HG03378 (cell line): ENCODE data around the gene PLA2G4D.

ENCODE experiments used
- ATAC-seq: cut with Tn5 transposase; IDR thresholded peaks from one replicate; pipeline ENCODE4 v1.9.1; 2021; ENCODE audit warnings: mild to moderate bottlenecking, moderate library complexity; ENCODE audit not compliant: unreplicated experiment

Gene PLA2G4D

DNA sequence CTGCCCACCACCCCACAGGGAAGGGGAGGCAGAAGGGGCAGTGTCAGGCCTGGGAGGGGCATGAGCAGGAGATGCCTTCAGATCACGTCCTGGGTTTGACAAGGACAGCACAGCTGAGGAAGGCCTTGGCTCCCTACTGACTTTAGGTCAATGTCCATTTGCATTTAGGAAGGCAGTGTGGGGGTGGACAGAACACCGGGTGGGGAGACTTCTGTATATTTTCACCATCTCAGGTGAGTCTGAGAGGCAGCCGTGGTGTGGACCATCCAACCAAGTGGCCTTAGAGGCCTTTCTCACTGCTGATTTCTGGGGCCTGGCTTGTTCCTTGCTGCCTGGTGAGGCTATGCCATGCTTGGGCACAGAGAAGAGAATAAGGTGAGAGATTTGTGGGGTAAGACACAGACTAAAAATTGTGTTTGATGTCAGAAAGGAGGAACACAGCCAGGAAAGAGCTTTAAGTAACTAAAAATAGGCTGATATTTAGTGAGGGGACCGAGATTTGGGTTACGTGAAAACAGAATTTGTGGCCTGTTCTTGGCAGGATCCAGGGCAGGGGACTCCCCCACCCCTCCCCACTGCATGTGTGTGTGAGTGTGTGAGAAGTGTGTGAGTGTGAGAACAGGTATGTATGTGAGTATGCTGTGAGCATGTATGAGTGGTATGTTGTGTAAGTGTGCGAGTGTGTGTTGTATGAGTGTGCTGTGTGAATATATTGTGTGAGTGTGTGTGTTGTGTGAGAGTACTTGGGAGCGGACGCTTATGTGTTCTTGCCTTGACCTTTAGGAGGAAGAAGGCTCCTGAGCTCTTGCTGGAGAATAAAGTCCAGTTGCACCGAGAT lies 61.8 kb downstream of the PLA2G4D start:
- no peak for ATAC-seq

DNA sequence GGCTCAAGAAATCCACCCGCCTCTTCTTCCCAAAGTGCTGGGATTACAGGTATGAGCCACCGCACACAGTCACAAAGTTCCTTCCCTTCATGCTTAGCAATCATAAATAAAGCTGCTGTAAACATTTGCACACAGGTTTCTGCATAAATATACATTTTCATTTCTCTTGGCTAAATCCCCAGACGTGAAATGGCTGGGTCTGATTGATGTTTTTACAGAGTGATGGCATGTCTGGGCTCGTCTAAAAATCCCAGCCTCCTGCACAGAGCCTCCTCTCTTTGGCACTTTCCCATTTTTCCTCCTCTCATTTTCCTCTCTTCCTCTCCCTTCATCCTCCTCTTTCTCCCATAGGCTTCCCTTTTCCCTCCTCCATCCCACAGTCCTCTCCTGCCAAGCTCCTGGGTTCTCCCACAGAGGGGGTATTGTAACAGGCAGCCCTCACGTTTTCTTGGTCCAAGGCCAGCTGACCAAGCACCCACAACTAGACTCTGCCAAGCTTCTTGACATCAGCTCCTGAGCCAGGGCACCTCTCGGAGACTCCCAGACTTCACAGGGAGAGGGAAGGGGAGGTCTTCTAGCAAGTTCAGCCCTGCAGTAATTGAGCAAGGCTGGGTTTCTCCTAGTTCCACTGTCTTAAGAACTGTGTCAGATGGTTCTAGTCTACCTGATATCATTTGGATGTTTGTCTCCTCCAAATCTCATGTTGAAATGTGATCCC lies 63.0 kb downstream of the PLA2G4D start:
- ATAC-seq, result no peak

DNA sequence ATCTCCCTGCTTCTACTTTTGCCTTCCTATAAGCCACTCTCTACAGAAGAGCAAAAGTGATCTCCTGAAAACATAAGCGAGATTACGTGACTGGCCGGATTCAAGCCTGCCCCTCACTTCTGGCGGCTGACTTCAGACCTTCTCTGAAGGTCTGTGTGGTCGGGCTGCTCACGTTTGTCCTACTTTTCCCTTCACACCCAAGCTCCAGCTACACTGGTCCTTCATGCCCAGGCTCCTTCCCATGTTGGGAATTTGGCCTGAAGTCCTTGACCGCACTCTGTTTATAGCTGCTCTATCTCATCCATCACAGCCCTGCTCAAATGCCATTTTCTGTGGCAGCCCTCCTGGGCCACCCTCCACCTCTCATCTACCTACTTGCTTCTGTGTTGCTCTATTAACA lies 66.8 kb downstream of the PLA2G4D start:
- no peak for ATAC-seq

DNA sequence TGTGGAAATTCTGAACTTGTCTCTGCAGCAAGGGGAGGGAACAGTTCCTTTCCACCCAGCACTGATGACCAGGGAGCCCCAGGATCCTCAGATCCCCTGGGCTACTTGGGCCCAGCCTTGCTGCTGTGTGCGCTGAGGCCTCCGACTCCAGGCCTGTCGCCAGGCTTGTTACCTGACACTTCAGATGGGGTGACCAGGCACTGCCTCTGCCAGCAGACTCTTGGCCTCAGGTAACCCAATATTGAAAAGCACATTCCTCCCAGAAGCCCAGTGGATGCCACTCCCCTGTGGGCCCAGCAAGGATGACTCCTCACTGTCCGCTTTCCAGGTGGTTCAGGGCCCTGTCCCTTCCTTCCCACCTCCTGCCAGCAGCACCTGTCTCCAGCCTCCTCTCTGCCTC lies 70.1 kb downstream of the PLA2G4D start:
- ATAC-seq, result no peak

DNA sequence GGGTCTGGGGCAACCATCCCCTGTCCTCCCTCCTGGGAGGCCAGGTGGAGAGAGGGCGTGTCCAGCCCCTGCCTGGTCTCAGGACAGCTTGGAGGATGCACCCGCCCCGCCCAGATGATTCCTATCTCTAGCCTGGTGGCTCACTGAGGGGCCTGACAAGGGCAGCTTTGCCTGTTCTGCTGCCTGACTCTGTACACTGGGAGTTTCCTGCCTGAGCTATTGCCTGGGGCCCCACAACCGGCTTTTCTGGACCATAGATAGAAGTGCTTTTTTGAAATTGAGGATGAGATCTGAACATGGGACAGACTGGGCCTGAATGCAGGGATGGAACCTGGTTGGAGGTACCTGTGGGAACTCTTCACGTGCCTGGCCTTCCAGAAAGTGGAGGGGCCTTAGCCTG lies 72.8 kb downstream of the PLA2G4D start:
- ATAC-seq, result no peak

DNA sequence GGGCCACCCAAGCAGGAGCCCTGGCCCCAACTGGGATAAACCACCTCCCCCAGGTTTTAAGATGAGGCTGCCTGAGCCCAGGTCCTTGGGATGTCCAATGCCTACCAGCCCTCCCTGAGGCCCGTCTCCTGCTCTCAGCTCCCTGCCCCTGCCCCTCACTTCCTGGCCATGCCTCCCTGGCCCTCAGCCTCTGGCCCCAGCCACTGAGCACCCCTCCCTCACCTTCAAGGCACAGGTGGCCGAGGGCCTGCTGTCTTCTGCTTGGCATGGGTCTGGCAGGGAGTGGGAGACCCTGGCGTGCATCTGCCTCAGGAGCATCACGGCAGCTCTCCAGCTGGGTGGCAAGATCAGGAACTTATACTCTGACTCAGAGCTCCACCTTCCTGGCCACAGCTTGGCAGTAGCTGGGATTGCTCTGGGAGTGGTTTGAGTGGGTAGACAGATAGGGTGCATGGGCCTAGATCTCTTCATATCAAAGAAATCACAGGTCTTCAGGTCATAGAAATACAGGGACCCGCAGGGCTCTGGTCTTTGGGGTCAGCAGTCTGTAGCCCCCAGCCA lies 73.6 kb downstream of the PLA2G4D start, which contains the start of gene PLA2G4E:
TSS of gene PLA2G4E (minus strand) at position 330 of the 561 bp plus-strand sequence. CDS start at position 318, 12 bp downstream.
- ATAC-seq, result no peak

DNA sequence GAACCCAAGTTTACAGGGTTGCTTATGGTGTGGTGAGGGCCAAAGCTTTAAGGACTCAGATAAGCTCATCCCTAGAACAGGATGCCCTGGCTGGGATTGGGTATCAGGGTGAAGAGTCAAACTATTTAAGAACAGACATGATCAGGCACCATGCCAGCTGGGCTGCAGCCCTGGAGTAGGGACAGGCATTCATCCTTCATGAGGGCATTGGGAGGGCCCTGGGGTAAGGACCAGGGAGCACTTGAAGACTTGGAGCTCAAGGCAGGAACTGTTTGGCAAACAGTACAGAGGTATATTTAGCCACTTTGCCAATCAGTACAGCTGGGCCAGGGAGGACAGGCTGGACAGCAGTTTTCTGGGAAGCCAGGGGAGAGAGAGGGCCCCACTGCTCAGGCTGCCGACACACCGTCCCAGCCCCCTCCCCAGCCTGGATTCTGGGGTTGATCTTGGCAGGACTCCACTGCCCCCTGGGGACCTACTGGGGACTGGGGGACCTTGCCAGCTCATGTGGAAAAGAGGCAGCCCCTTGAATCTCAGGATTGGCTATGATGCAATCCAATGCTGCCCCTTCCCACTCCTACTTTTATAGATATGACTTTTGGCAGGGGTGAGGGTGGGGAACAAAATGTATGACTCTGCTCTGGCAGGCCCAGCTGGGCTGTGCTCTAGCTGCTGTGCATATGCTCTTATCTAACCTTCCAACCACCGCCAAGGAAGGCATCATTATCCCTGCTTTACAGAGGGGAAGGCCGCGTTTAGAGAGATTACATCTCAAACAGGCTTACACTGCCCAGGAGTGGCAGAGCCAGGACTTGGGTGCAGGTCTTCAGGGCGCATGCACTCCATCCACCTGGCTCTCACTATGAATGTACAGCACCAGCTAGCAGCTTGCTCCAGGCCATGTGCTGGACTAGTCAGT lies 75.8 kb downstream of the PLA2G4D start:
- ATAC-seq, result no peak
